PC-3 (cell line): ENCODE data around the gene CD40.

Experiments
- CTCF ChIP-seq: fragments of 300-600 bp; sonication (generic); conservative IDR thresholded peaks from 2 replicates; pipeline ENCODE4 v1.5.1; 2017; ENCODE audit warnings: antibody characterized with exemption, low read depth, mild to moderate bottlenecking, low read length
- EZH2 ChIP-seq: fragments of 300-600 bp; sonication (generic); IDR thresholded peaks from one replicate; pipeline ENCODE4 v1.6.1; 2017; ENCODE audit warnings: antibody characterized with exemption, mild to moderate bottlenecking, low read length; ENCODE audit not compliant: unreplicated experiment
- EZH2phosphoT487 ChIP-seq: fragments of 300-600 bp; sonication (generic); IDR thresholded peaks from 2 replicates; pipeline ENCODE4 v1.6.1; 2018; ENCODE audit warnings: mild to moderate bottlenecking, antibody characterized with exemption, low read length, borderline replicate concordance

GRCh38 chr20:46157076-46157592 is 39.0 kb downstream of the CD40 start:
- TF ChIP-seq CTCF (no peak), EZH2phosphoT487 (no peak), EZH2 (no peak)
